ENCODE data around the gene SERPINI1. TPM values are rescaled to one million over a fixed set of nuclear protein-coding genes. Genes with fewer than 3 reads are reported as not detected.
"Not testable (repeated sequence)": the region's sequence is repeated elsewhere in the genome, so short reads cannot be mapped to it uniquely, and the experiment has no call there.

The SERPINI1 gene
- total and polyA plus RNA-seq, 3 experiments from 2014 or later: 1.7 to 13.7 (median 1.9) TPM

GRCh38 chr3:167811031-167811430 is 75.5 kb downstream of the SERPINI1 start:
- Mint-ChIP-seq H3K27me3 (no peaks in the 10 kb centered on the region), H3K4me1 (no peaks in the 10 kb centered on the region), H3K9me3 (no peaks in the 10 kb centered on the region), H3K4me3 (no peak overlapping the region), H3K27ac (no peak overlapping the region), H3K36me3 (peaks cover 0 to 2% (median 0%) of the 10 kb centered on the region in 3 donors)
- Histone ChIP-seq H3K27me3 (ENCODE audit: insufficient read depth, low read length, poor library complexity, severe bottlenecking) (no peaks in the 10 kb centered on the region), H3K36me3 (ENCODE audit: insufficient read depth, low read length) (no peaks in the 10 kb centered on the region), H3K27ac (ENCODE audit: low read depth, low read length) (no peak overlapping the region), H3K9me3 (ENCODE audit: low read length) (no peaks in the 10 kb centered on the region), H3K4me1 (ENCODE audit: insufficient read depth, low read length) (no peaks in the 10 kb centered on the region), H3K4me3 (ENCODE audit: low read length) (no peak overlapping the region)
- CTCF ChIA-PET: no interaction called here
- POLR2A ChIA-PET: no interaction called here
- DNase-seq: no peak

DNA sequence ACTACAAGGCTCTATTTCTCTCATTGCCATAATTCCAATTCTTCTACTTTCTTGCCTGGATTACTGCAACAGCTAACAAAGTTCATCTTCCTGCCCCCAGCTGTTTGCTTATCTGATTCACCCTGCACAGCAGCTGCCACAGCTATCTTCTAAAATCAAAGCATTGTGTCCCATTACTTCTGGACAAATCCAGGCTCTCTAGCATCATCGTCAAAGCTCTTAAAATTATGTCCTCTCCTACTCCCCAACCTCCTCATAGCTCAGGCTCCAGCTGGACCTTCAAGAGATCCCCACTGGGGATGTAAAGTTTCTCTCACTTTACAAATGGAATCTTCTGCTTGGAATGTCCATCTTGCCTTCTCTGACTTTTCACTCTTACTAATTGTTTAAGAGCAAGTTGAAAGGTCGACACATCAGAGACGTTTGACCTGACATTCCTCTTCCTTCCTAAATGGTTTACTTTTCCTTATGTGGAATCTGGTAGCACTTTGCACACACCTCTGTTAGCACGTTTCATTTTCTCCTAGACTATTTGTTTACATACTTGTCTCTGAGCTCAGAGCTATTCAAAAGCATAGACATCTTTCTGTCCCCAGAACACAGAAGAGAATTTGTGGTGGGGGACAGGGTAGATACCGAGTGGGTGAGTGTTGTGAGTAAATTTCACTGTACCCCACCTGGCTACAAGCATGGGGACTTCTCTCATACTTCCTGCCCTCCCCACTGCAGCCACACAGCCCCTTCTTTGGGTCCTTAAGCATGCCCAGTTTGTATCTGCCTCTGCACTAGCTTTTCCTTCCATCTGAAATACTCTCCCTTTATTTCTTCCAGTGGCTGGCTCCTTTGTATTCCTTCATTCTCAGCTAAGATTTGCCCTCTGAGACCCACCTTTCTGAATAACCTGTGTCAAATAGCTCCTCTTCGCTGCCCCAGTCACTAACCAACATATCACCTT is 77.9 kb downstream of the SERPINI1 start:
- Mint-ChIP-seq H3K27ac (no peak overlapping the region), H3K27me3 (no peaks in the 10 kb centered on the region), H3K9me3 (no peaks in the 10 kb centered on the region), H3K4me1 (no peaks in the 10 kb centered on the region), H3K4me3 (no peak overlapping the region), H3K36me3 (peaks cover 0 to 7% (median 0%) of the 10 kb centered on the region in 3 donors)
- ChIA-PET CTCF (no interaction called here), POLR2A (no interaction called here)
- Histone ChIP-seq H3K4me3 (ENCODE audit: low read length) (no peak overlapping the region), H3K27ac (ENCODE audit: low read depth, low read length) (no peak overlapping the region), H3K9me3 (ENCODE audit: low read length) (no peaks in the 10 kb centered on the region), H3K36me3 (ENCODE audit: insufficient read depth, low read length) (no peaks in the 10 kb centered on the region), H3K4me1 (ENCODE audit: insufficient read depth, low read length) (no peaks in the 10 kb centered on the region), H3K27me3 (ENCODE audit: insufficient read depth, low read length, poor library complexity, severe bottlenecking) (no peaks in the 10 kb centered on the region)
- no peak for DNase-seq

DNA sequence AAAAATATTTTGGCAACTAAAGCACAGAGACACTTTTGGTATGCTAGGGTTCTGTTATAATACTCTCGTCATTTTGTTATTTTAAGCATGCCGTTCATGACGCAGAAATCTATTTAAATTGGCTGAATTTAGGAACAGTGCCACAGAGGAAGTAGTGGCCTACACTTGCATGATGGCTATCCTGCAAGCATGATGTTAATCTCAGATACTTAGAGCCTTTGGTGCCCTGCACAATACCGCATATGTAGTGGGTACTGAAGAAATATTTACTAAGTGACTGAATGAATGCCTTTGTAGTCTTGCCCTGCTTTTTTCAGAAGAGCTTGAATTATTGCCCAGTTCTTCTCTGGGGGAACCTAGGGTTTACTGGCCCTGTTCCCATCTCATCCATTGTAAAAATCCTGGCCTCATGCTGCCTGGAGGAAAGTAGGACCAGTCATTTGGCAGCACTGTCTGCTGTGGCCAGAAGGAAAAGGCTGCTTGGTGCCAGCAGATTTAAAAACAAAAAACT is 79.0 kb downstream of the SERPINI1 start:
- Histone ChIP-seq H3K4me1 (ENCODE audit: insufficient read depth, low read length) (no peaks in the 10 kb centered on the region), H3K36me3 (ENCODE audit: insufficient read depth, low read length) (no peaks in the 10 kb centered on the region), H3K9me3 (ENCODE audit: low read length) (no peaks in the 10 kb centered on the region), H3K27me3 (ENCODE audit: insufficient read depth, low read length, poor library complexity, severe bottlenecking) (no peaks in the 10 kb centered on the region), H3K4me3 (ENCODE audit: low read length) (no peak overlapping the region), H3K27ac (ENCODE audit: low read depth, low read length) (no peak overlapping the region)
- Mint-ChIP-seq H3K4me1 (no peaks in the 10 kb centered on the region), H3K27me3 (no peaks in the 10 kb centered on the region), H3K4me3 (no peak overlapping the region), H3K9me3 (no peaks in the 10 kb centered on the region), H3K36me3 (peaks cover 0 to 7% (median 0%) of the 10 kb centered on the region in 3 donors), H3K27ac (no peak overlapping the region)
- CTCF ChIA-PET: no interaction called here
- POLR2A ChIA-PET: no interaction called here
- no peak for DNase-seq

DNA sequence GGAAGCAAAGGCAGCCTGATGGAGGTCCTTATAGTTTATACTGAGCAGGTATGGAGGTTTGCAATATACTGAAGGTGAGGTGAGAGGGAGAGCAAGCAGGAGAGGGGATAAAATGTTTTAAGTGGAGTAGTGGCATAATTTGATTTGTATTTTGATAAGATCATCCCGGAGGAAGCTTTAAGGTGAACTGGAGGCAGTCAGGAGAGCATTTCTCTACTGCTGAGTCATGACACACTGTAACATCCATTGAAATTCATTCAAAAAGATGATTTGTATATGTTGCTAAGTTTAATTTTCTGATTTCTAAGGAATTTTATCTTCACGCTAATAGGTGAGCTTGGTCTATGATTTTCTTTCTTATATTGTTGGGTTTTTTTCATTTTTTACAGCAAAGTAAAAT is 81.4 kb downstream of the SERPINI1 start:
- Mint-ChIP-seq H3K27ac (no peak overlapping the region), H3K4me1 (no peaks in the 10 kb centered on the region), H3K36me3 (peaks cover 1 to 7% (median 4%) of the 10 kb centered on the region in 3 donors), H3K9me3 (no peaks in the 10 kb centered on the region), H3K4me3 (no peak overlapping the region), H3K27me3 (no peaks in the 10 kb centered on the region)
- Histone ChIP-seq H3K9me3 (ENCODE audit: low read length) (no peaks in the 10 kb centered on the region), H3K27me3 (ENCODE audit: insufficient read depth, low read length, poor library complexity, severe bottlenecking) (no peaks in the 10 kb centered on the region), H3K27ac (ENCODE audit: low read depth, low read length) (no peak overlapping the region), H3K36me3 (ENCODE audit: insufficient read depth, low read length) (no peaks in the 10 kb centered on the region), H3K4me1 (ENCODE audit: insufficient read depth, low read length) (no peaks in the 10 kb centered on the region), H3K4me3 (ENCODE audit: low read length) (no peak overlapping the region)
- CTCF ChIA-PET: no interaction called here
- POLR2A ChIA-PET: no interaction called here
- no peak for DNase-seq

DNA sequence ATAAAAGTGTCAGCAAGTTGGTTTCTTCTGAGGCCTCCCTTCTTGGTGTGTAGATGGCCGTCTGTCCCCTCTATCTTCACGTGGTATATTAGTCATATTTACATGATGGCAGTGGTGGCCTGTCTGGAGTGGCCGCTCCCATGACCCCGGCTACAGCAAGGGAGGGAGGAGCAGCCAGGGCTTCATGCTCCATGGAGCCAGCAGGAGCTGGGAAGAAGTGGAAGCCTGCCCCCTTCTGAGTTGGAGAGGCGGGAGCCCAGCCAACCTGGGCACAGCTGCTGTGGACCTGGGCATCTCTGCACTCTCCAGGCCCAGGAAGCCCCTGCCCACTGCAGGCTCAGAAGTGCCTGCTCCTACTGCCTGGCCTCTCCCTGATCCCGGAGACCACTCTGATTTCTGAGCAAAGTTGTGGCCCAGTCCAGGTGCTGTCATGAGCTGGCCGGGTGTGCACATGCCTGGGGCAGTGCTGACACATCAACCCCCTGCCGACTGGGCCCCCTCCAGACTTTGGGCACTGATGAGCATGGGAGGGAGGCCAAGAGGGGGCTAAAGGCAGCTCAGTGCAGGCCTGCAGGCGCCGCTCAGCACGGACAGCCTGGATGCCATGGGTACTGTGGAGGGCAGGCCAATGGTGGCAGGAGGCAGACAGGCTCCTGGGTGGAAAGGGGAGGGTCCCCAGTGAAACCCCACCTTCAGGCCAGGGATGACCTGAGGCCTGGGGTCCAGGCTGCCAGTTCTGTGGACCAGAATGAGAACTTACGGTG is 84.8 kb downstream of the SERPINI1 start:
- Histone ChIP-seq H3K9me3 (ENCODE audit: low read length) (no peaks in the 10 kb centered on the region), H3K4me1 (ENCODE audit: insufficient read depth, low read length) (no peaks in the 10 kb centered on the region), H3K27me3 (ENCODE audit: insufficient read depth, low read length, poor library complexity, severe bottlenecking) (no peaks in the 10 kb centered on the region), H3K36me3 (ENCODE audit: insufficient read depth, low read length) (no peaks in the 10 kb centered on the region), H3K4me3 (ENCODE audit: low read length) (no peak overlapping the region), H3K27ac (ENCODE audit: low read depth, low read length) (no peak overlapping the region)
- DNase-seq: no peak
- Mint-ChIP-seq H3K36me3 (peaks cover 1 to 7% (median 5%) of the 10 kb centered on the region in 3 donors), H3K9me3 (no peaks in the 10 kb centered on the region), H3K4me3 (no peak overlapping the region), H3K27ac (no peak overlapping the region), H3K4me1 (no peaks in the 10 kb centered on the region), H3K27me3 (no peaks in the 10 kb centered on the region)
- ChIA-PET POLR2A (no interaction called here), CTCF (no interaction called here)

- H3K36me3 Mint-ChIP-seq: peaks cover 1 to 7% (median 5%) of the 10 kb centered on the region in 3 donors
- CTCF ChIA-PET: no interaction called here
Observed at GRCh38 chr3:167821248-167821805, 85.8 kb downstream of the SERPINI1 start.

GRCh38 chr3:167823738-167824137 is 88.2 kb downstream of the SERPINI1 start:
- CTCF ChIA-PET: no interaction called here
- peaks cover 0 to 5% (median 1%) of the 10 kb centered on the region in 3 donors for H3K36me3 Mint-ChIP-seq
- no peak for DNase-seq
- H3K36me3 ChIP-seq (ENCODE audit: insufficient read depth, low read length): no peaks in the 10 kb centered on the region
- no peaks in the 10 kb centered on the region for H3K27me3 ChIP-seq (ENCODE audit: insufficient read depth, low read length, poor library complexity, severe bottlenecking)
- no peaks in the 10 kb centered on the region for H3K9me3 Mint-ChIP-seq
- H3K4me3 Mint-ChIP-seq: no peak overlapping the region
- H3K27ac Mint-ChIP-seq: peak overlapping the region in 1 of 8 donors; percentile 32
- no peaks in the 10 kb centered on the region for H3K4me1 ChIP-seq (ENCODE audit: insufficient read depth, low read length)
- no peaks in the 10 kb centered on the region for H3K4me1 Mint-ChIP-seq
- POLR2A ChIA-PET: no interaction called here
- H3K27me3 Mint-ChIP-seq: no peaks in the 10 kb centered on the region
- no peak overlapping the region for H3K4me3 ChIP-seq (ENCODE audit: low read length)
- H3K9me3 ChIP-seq (ENCODE audit: low read length): no peaks in the 10 kb centered on the region
- H3K27ac ChIP-seq (ENCODE audit: low read depth, low read length): no peak overlapping the region

More at GRCh38 chr3:167821248-167821805, 85.8 kb downstream of the SERPINI1 start:
- H3K4me3 Mint-ChIP-seq: no peak overlapping the region
- H3K27ac Mint-ChIP-seq: no peak overlapping the region
- Histone ChIP-seq H3K4me1 (ENCODE audit: insufficient read depth, low read length) (no peaks in the 10 kb centered on the region), H3K36me3 (ENCODE audit: insufficient read depth, low read length) (no peaks in the 10 kb centered on the region), H3K27ac (ENCODE audit: low read depth, low read length) (no peak overlapping the region), H3K27me3 (ENCODE audit: insufficient read depth, low read length, poor library complexity, severe bottlenecking) (no peaks in the 10 kb centered on the region), H3K4me3 (ENCODE audit: low read length) (no peak overlapping the region), H3K9me3 (ENCODE audit: low read length) (no peaks in the 10 kb centered on the region)
- no peaks in the 10 kb centered on the region for H3K4me1 Mint-ChIP-seq
- POLR2A ChIA-PET: no interaction called here
- no peaks in the 10 kb centered on the region for H3K27me3 Mint-ChIP-seq
- DNase-seq: no peak
- no peaks in the 10 kb centered on the region for H3K9me3 Mint-ChIP-seq

DNA sequence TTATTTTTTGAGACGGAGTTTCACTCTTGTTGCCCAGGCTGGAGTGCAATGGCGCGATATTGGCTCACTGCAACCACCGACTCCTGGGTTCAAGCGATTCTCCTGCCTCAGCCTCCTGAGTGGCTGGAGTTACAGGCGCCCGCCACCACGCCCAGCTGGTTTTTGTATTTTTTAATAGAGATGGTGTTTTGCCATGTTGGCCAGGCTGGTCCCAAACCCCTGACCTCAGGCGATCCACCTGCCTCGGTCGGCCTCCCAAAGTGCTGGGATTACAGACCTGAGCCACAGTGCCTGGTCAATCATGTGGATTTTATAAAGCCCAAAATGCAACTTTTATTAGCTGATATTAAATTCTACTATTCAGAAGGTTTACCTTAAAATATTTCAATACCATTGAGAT is 92.1 kb downstream of the SERPINI1 start:
- H3K27ac ChIP-seq (ENCODE audit: low read depth, low read length); H3K27ac Mint-ChIP-seq; H3K27me3 Mint-ChIP-seq; H3K4me1 Mint-ChIP-seq; H3K4me3 ChIP-seq (ENCODE audit: low read length); POLR2A ChIA-PET; DNase-seq; H3K36me3 ChIP-seq (ENCODE audit: insufficient read depth, low read length); CTCF ChIA-PET; H3K27me3 ChIP-seq (ENCODE audit: insufficient read depth, low read length, poor library complexity, severe bottlenecking); H3K9me3 Mint-ChIP-seq; H3K9me3 ChIP-seq (ENCODE audit: low read length); H3K36me3 Mint-ChIP-seq; H3K4me3 Mint-ChIP-seq; H3K4me1 ChIP-seq (ENCODE audit: insufficient read depth, low read length): not testable (repeated sequence)
